IMR-90 (cell line): ENCODE measurements around the gene CUL9. TPM values are rescaled to one million over a fixed set of nuclear protein-coding genes. Genes with fewer than 3 reads are reported as not detected.

Experiments used
- ATAC-seq: fragments of 200-7000 bp; cut with Tn5 transposase; 2 replicates; pipeline ENCODE4 v1.9.1; 2020; ENCODE audit warnings: low read depth, mild to moderate bottlenecking, moderate library complexity
- BruUV-seq: library from RNA; stranded (reverse); fragments of 400-500 nt; replicated peaks from 2 replicates; lab custom pipeline; 2021; lab: Mats Ljungman, UMichigan
- CTCF ChIA-PET: fragments of 300-600 bp; formaldehyde crosslinking; extraction: SDS; loops from one replicate; lab custom pipeline; 2021; ENCODE audit warnings: antibody characterized with exemption; lab: Yijun Ruan, JAX
- POLR2A ChIA-PET: fragments of 300-600 bp; sonication (Branson Sonifier 250); formaldehyde crosslinking; loops from one replicate; lab custom pipeline; 2022; ENCODE audit warnings: antibody characterized with exemption; ENCODE audit not compliant: unreplicated experiment; lab: Charles Lee
- DNase-seq: peaks from one replicate; pipeline ENCODE4 v3.0.0; 2013
- H2AFZ ChIP-seq: replicated peaks from 2 replicates; pipeline ENCODE3; 2013; ENCODE audit warnings: low read length, mild to moderate bottlenecking; ENCODE audit not compliant: poor library complexity
- H2AK5ac ChIP-seq: 2 replicates; pipeline ENCODE4 v1.6.1; 2013; ENCODE audit warnings: low read depth, low read length, inconsistent platforms
- H2AK9ac ChIP-seq: replicated peaks from 2 replicates; pipeline ENCODE3; 2013; ENCODE audit warnings: mild to moderate bottlenecking, low read depth, low read length, moderate library complexity; ENCODE audit not compliant: poor library complexity
- H2BK120ac ChIP-seq: 2 replicates; pipeline ENCODE4 v1.6.1; 2013; ENCODE audit warnings: low read depth, low read length, inconsistent platforms
- H2BK15ac ChIP-seq: 3 replicates; pipeline ENCODE4 v1.6.1; 2013; ENCODE audit warnings: low read depth, low read length, inconsistent platforms
- H2BK20ac ChIP-seq: 2 replicates; pipeline ENCODE4 v1.6.1; 2013; ENCODE audit warnings: low read depth, mild to moderate bottlenecking, inconsistent platforms, low read length, moderate library complexity
- H2BK5ac ChIP-seq: 2 replicates; pipeline ENCODE4 v1.6.1; 2013; ENCODE audit warnings: mild to moderate bottlenecking, low read depth, low read length, inconsistent platforms; ENCODE audit not compliant: poor library complexity, severe bottlenecking
- H3K14ac ChIP-seq: replicated peaks from 2 replicates; pipeline ENCODE4 v1.6.1; 2013; ENCODE audit warnings: low read depth, low read length, inconsistent platforms
- H3K18ac ChIP-seq: 2 replicates; pipeline ENCODE4 v1.6.1; 2013; ENCODE audit warnings: low read depth, low read length, control low read depth
- H3K23ac ChIP-seq: 2 replicates; pipeline ENCODE4 v1.6.1; 2013; ENCODE audit warnings: low read depth, low read length, inconsistent platforms
- H3K27ac ChIP-seq: 2 replicates; pipeline ENCODE4 v1.5.1; 2013; ENCODE audit warnings: mild to moderate bottlenecking, control low read depth, low read length; ENCODE audit not compliant: insufficient read depth
- H3K27me3 ChIP-seq: 2 replicates; pipeline ENCODE4 v1.6.1; 2013; ENCODE audit warnings: low read length; ENCODE audit not compliant: control insufficient read depth, insufficient read depth
- H3K36me3 ChIP-seq: 2 replicates; pipeline ENCODE4 v1.6.1; 2013; ENCODE audit warnings: low read length, mixed read lengths; ENCODE audit not compliant: control insufficient read depth, insufficient read depth
- H3K4ac ChIP-seq: 2 replicates; pipeline ENCODE4 v1.6.1; 2013; ENCODE audit warnings: low read depth, low read length, inconsistent platforms
- H3K4me1 ChIP-seq: 2 replicates; pipeline ENCODE4 v1.6.1; 2013; ENCODE audit warnings: low read length, mixed read lengths; ENCODE audit not compliant: control insufficient read depth, insufficient read depth
- H3K4me2 ChIP-seq: 2 replicates; pipeline ENCODE4 v1.6.1; 2013; ENCODE audit warnings: low read depth, mild to moderate bottlenecking, control low read depth, low read length, moderate library complexity
- H3K4me3 ChIP-seq: 2 replicates; pipeline ENCODE4 v1.5.1; 2013; ENCODE audit warnings: low read depth, mild to moderate bottlenecking, control low read depth, low read length, moderate library complexity; ENCODE audit not compliant: insufficient read depth
- H3K56ac ChIP-seq: 2 replicates; pipeline ENCODE4 v1.6.1; 2013; ENCODE audit warnings: low read length, inconsistent platforms; ENCODE audit not compliant: insufficient read depth; ENCODE audit errors: extremely low read depth
- H3K79me1 ChIP-seq, 2 experiments: 2 replicates each; pipeline ENCODE4 v1.6.1; 2013; ENCODE audit warnings: low read length in 2 of 2, inconsistent platforms in 1 of 2, low read depth in 1 of 2
- H3K9ac ChIP-seq: 2 replicates; pipeline ENCODE4 v1.6.1; 2013; ENCODE audit warnings: low read depth, low read length, control low read depth
- H3K9me1 ChIP-seq: 2 replicates; pipeline ENCODE4 v1.6.1; 2013; ENCODE audit warnings: low read length, inconsistent platforms; ENCODE audit not compliant: insufficient read depth
- H3K9me3 ChIP-seq: 2 replicates; pipeline ENCODE4 v1.6.1; 2013; ENCODE audit warnings: low read length; ENCODE audit not compliant: control insufficient read depth, insufficient read depth
- H4K20me1 ChIP-seq: 2 replicates; pipeline ENCODE4 v1.6.1; 2013; ENCODE audit warnings: low read length, inconsistent platforms; ENCODE audit not compliant: insufficient read depth
- H4K5ac ChIP-seq: 2 replicates; pipeline ENCODE4 v1.6.1; 2013; ENCODE audit warnings: mild to moderate bottlenecking, low read depth, low read length, control low read depth
- H4K8ac ChIP-seq, 2 experiments: 2 replicates each; pipeline ENCODE4 v1.6.1; 2013; ENCODE audit warnings: low read depth in 2 of 2, low read length in 2 of 2, control low read depth in 1 of 2, inconsistent platforms in 1 of 2
- H4K91ac ChIP-seq: 2 replicates; pipeline ENCODE4 v1.6.1; 2013; ENCODE audit warnings: low read depth, low read length, inconsistent platforms; ENCODE audit not compliant: insufficient read depth
- BHLHE40 ChIP-seq: fragments of 150-350 bp; IDR thresholded peaks from 2 replicates; pipeline ENCODE4 v1.6.1; 2016; ENCODE audit warnings: mild to moderate bottlenecking, low read depth, low read length
- CEBPB ChIP-seq: IDR thresholded peaks from 2 replicates; pipeline ENCODE4 v1.6.1; 2012; ENCODE audit warnings: low read depth, low read length, improper control_type of control experiment
- CHD1 ChIP-seq: IDR thresholded peaks from 2 replicates; pipeline ENCODE4 v1.6.1; 2012; ENCODE audit warnings: low read depth, low read length, improper control_type of control experiment
- MAZ ChIP-seq: IDR thresholded peaks from 2 replicates; pipeline ENCODE4 v1.6.1; 2012; ENCODE audit warnings: low read depth, mild to moderate bottlenecking, low read length, improper control_type of control experiment, moderate library complexity, borderline replicate concordance
- MXI1 ChIP-seq: IDR thresholded peaks from 2 replicates; pipeline ENCODE4 v1.6.1; 2012; ENCODE audit warnings: low read depth, mild to moderate bottlenecking, low read length, moderate library complexity, borderline replicate concordance
- NFE2L2 ChIP-seq: fragments of 150-350 bp; IDR thresholded peaks from 2 replicates; pipeline ENCODE4 v1.6.1; 2016; ENCODE audit warnings: low read depth, mild to moderate bottlenecking, low read length
- POLR2A ChIP-seq: IDR thresholded peaks from 2 replicates; pipeline ENCODE4 v1.6.1; 2012; ENCODE audit warnings: mild to moderate bottlenecking, low read depth, low read length
- RAD21 ChIP-seq: IDR thresholded peaks from 2 replicates; pipeline ENCODE4 v1.6.1; 2012; ENCODE audit warnings: low read length, improper control_type of control experiment
- RCOR1 ChIP-seq: IDR thresholded peaks from 2 replicates; pipeline ENCODE4 v1.6.1; 2012; ENCODE audit warnings: mild to moderate bottlenecking, low read length, improper control_type of control experiment; ENCODE audit not compliant: insufficient replicate concordance
- RFX5 ChIP-seq: IDR thresholded peaks from 2 replicates; pipeline ENCODE4 v1.8.0; 2012; ENCODE audit warnings: low read depth, mild to moderate bottlenecking, low read length, moderate library complexity
- SMC3 ChIP-seq: fragments of 150-350 bp; IDR thresholded peaks from 2 replicates; pipeline ENCODE4 v1.6.1; 2016; ENCODE audit warnings: low read depth, mild to moderate bottlenecking, antibody characterized with exemption, low read length, moderate library complexity
- WGBS, 2 experiments: methylation state at CpG; one replicate each; pipeline versions ENCODE4 v1.1.5 to v1.1.7; 2013; ENCODE audit warnings: missing lambda C conversion rate in 2 of 2; ENCODE audit not compliant: insufficient read length in 1 of 2; ENCODE audit errors: extremely low coverage in 2 of 2; 5-methylcytosine and 5-hydroxymethylcytosine counted together
- dilution Hi-C: fragments of 300-500 bp; cut with HindIII; formaldehyde crosslinking; loops from one replicate; pipeline ENCODE4 v1.14.3; 2018; ENCODE audit warnings: low sequenced_read_pairs; ENCODE audit not compliant: unreplicated experiment
- in situ Hi-C: fragments of 300-500 bp; cut with MboI; formaldehyde crosslinking; loops from 3 replicates; pipeline ENCODE4 v1.14.3; 2019; ENCODE audit warnings: low sequenced_read_pairs, inconsistent platforms, mixed read lengths
- intact Hi-C: fragments of 100-400 bp; cut with micrococcal nuclease; formaldehyde crosslinking; loops from 2 replicates; pipeline ENCODE4 v1.10.0; 2022
- polyA plus RNA-seq, 3 experiments: library from polyadenylated mRNA; depleted of rRNA; stranded (reverse); fragments of >200 nt; gene quantifications; 2 replicates each; pipeline ENCODE4 v1.2.3, GENCODE V29; 2012; ENCODE audit warnings: low replicate concordance in 1 of 3
- total RNA-seq: library from RNA; depleted of rRNA; stranded (reverse); fragments of >200 nt; gene quantifications from 2 replicates; pipeline ENCODE4 v1.2.3, GENCODE V29; 2012
- TF ChIP-seq, protein P1 (sequence below): fragments of 150-350 bp; IDR thresholded peaks from 2 replicates; pipeline ENCODE4 v1.6.1; 2017; ENCODE audit warnings: mild to moderate bottlenecking, antibody characterized with exemption, low read length, low read depth
- TF ChIP-seq, protein P2 (sequence below): conservative IDR thresholded peaks from 2 replicates; pipeline ENCODE4 v1.5.1; 2012; ENCODE audit warnings: mild to moderate bottlenecking, low read depth, low read length, improper control_type of control experiment
- TF ChIP-seq, protein P3 (sequence below): fragments of 150-350 bp; IDR thresholded peaks from 2 replicates; pipeline ENCODE4 v1.6.1; 2016; ENCODE audit warnings: low read depth, mild to moderate bottlenecking, low read length, moderate library complexity, borderline replicate concordance

Gene CUL9
- total and polyA plus RNA-seq, 2 of the 4 experiments (the other 2 are of a cell fraction) = 7.7 to 19.5 TPM

DNA sequence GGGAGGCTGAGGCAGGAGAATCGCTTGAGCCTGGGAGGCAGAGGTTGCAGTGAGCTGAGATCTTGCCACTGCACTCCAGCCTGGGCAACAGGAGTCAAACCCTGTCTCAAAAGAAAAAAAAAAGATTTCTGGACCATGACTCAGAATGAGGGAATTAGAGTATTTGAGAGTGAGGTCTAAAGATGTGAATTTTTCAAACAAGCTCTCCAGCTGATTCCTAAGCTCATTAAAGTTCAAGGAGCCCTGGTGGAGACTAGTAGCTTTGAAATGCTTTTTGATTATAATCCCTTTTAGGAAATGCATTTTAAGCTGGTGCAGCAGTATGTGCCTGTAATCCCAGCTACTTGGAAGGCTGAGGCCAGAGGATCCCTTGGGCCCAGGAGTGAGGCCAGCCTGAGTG lies 32.7 kb upstream of the CUL9 start:
- Histone ChIP-seq H4K20me1 (peaks cover 6% of the 10 kb centered on the region; the same call in 1 of the 2 replicates), H3K27ac (peak overlapping the region; percentile 13; the same call in 1 of the 2 replicates), H4K8ac (peak overlapping the region in 1 of 2 experiments; percentile 9; a peak in 1 of 4 replicates), H3K36me3 (peaks cover 45% of the 10 kb centered on the region), H4K91ac (no peak overlapping the region), H3K14ac (peak overlapping the region; percentile 81), H3K18ac (no peak overlapping the region), H3K4me3 (no peak overlapping the region), H3K4ac (peak overlapping the region; percentile 21; the same call in 1 of the 2 replicates), H2AK9ac (no peak overlapping the region), H3K9ac (no peak overlapping the region), H3K4me1 (peaks cover 4% of the 10 kb centered on the region), H2BK5ac (no peak overlapping the region), H2BK120ac (no peak overlapping the region), H3K23ac (no peak overlapping the region), H3K9me3 (no peaks in the 10 kb centered on the region), H3K4me2 (no peak overlapping the region), H3K9me1 (0 out of 2 replicates have a peak, but pooled peaks cover 3% of the 10 kb centered on the region), H2BK20ac (no peak overlapping the region), H2AFZ (no peak overlapping the region), H2BK15ac (no peak overlapping the region), H4K5ac (no peak overlapping the region), H3K79me1 (peaks cover 5 to 15% of the 10 kb centered on the region in 2 experiments; a peak in 2 of 4 replicates), H3K27me3 (no peaks in the 10 kb centered on the region), H3K56ac (no peak overlapping the region), H2AK5ac (no peak overlapping the region)
- TF ChIP-seq RCOR1 (no peak), BHLHE40 (no peak), CEBPB (no peak), RFX5 (no peak), POLR2A (no peak), MAZ (no peak), RAD21 (no peak), MXI1 (no peak), CHD1 (no peak), NFE2L2 (no peak), SMC3 (no peak)
- TF ChIP-seq, protein P1, sequence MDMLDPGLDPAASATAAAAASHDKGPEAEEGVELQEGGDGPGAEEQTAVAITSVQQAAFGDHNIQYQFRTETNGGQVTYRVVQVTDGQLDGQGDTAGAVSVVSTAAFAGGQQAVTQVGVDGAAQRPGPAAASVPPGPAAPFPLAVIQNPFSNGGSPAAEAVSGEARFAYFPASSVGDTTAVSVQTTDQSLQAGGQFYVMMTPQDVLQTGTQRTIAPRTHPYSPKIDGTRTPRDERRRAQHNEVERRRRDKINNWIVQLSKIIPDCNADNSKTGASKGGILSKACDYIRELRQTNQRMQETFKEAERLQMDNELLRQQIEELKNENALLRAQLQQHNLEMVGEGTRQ = no peak
- TF ChIP-seq, protein P2, sequence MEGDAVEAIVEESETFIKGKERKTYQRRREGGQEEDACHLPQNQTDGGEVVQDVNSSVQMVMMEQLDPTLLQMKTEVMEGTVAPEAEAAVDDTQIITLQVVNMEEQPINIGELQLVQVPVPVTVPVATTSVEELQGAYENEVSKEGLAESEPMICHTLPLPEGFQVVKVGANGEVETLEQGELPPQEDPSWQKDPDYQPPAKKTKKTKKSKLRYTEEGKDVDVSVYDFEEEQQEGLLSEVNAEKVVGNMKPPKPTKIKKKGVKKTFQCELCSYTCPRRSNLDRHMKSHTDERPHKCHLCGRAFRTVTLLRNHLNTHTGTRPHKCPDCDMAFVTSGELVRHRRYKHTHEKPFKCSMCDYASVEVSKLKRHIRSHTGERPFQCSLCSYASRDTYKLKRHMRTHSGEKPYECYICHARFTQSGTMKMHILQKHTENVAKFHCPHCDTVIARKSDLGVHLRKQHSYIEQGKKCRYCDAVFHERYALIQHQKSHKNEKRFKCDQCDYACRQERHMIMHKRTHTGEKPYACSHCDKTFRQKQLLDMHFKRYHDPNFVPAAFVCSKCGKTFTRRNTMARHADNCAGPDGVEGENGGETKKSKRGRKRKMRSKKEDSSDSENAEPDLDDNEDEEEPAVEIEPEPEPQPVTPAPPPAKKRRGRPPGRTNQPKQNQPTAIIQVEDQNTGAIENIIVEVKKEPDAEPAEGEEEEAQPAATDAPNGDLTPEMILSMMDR = no peak
- TF ChIP-seq, protein P3, sequence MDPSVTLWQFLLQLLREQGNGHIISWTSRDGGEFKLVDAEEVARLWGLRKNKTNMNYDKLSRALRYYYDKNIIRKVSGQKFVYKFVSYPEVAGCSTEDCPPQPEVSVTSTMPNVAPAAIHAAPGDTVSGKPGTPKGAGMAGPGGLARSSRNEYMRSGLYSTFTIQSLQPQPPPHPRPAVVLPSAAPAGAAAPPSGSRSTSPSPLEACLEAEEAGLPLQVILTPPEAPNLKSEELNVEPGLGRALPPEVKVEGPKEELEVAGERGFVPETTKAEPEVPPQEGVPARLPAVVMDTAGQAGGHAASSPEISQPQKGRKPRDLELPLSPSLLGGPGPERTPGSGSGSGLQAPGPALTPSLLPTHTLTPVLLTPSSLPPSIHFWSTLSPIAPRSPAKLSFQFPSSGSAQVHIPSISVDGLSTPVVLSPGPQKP = no peak
- peak; percentile 50 for DNase-seq
- POLR2A ChIA-PET = interaction anchor here (0.7 kb wide), 1 partner anchor 90 kb away, joined by 3 read pairs; the partner anchor contains the start of genes KLC4 and MRPL2
- ATAC-seq = peak; percentile 82
- BruUV-seq = no TSS peak
- WGBS, 2 experiments = 100% methylated on average over 1 of the region's 1 CpG; no CpG with 5 or more reads in 1 of the 2 experiments
- CTCF ChIA-PET = interaction anchor here (0.6 to 0.7 kb wide), 4 partner anchors 21 to 337 kb away, joined by 3 to 5 read pairs (median 4); no protein-coding TSS in a partner anchor
- intact Hi-C loops (no loop called here), dilution Hi-C loops (no loop called here), in situ Hi-C loops (loop anchor here (10.0 kb wide), 1 partner anchor 244 kb away; no protein-coding TSS in a partner anchor)
